Nasal cavity respiratory epithelium epithelial cell of viscerocranial mucosa (primary cell): Measurements from ENCODE around the gene C11orf87. TPM values are rescaled to one million over a fixed set of nuclear protein-coding genes. Genes with fewer than 3 reads are reported as not detected.

ENCODE experiments used
- total RNA-seq: library from RNA; depleted of rRNA; stranded (reverse); fragments of >200 nt; gene quantifications from 2 replicates; pipeline ENCODE4 v1.2.3, GENCODE V29; 2014

C11orf87 gene
- total RNA-seq: under 0.01 TPM in 1 of 2 replicates, not detected in the other

DNA sequence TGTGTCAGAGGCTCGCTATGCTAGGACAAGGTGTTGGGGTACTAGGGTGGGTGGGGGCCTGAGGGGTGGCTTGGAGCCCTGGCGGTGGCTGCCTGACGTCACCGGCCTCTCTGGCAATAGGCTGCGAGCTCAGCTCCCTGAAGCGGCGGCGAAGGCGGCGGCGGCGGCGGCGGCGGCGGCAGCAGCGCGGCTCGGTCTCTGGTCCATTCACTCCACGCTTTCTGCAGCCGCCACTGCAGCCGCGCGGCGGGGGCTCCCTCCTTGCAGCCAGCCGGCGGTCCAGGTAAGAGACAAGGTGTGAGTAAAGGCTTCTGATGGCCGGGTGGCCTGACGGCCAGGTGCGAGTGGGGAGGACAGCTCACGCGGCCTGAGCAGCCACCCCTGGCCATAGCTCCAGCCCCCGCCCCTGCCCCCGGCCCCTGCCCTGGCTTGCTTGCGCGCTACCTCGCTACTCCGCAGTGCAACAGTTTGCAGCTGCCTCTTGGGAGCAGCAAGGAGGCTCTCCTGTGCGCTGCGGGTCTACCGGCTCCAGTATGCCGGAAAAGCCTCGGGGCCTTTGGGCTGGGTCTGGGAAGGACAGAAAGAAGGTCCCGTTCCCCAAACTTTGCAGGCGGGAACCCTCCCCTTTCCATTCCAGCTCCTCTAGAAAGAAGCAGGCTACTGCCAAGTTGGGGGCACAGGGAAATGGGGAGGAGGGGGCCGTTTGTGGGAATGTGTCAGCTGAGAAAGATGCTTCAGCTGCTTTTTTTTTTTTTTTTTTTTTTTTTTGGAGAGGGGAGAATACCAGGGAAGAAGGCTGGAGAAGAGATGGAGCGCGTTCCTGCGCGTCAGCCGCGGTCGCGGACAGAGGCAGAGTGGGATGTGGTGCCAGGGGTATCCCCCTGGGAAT lies at the start of gene C11orf87:
Gene C11orf87 (plus strand): TSS at position 210 of the 889 bp plus-strand sequence. CDS start 1,444 bp downstream, outside the sequence.

